PC-9 (cell line): ENCODE data around the gene TMEM53. TPM values are rescaled to one million over a fixed set of nuclear protein-coding genes. Genes with fewer than 3 reads are reported as not detected.

ENCODE experiments used
- BruUV-seq: library from RNA; stranded (reverse); fragments of 400-500 nt; replicated peaks from 2 replicates; lab custom pipeline; 2021; lab: Mats Ljungman, UMichigan
- CTCF ChIA-PET: fragments of 300-600 bp; sonication (Branson Sonifier 250); formaldehyde crosslinking; loops from one replicate; lab custom pipeline; 2022; ENCODE audit warnings: antibody characterized with exemption; lab: Charles Lee
- POLR2A ChIA-PET: fragments of 300-600 bp; sonication (Branson Sonifier 250); formaldehyde crosslinking; loops from one replicate; lab custom pipeline; 2022; ENCODE audit warnings: antibody characterized with exemption; ENCODE audit not compliant: unreplicated experiment; lab: Charles Lee
- DNase-seq, 2 experiments: peaks; one replicate each; pipeline versions ENCODE4 v3.0.0 to v3.0.0-alpha.2; 2015 to 2022; ENCODE audit warnings: mixed read lengths in 1 of 2
- H2AFZ ChIP-seq: fragments of 200-600 bp; sonication (generic); 2 replicates; pipeline ENCODE4 v1.8.1; 2017; ENCODE audit warnings: antibody characterized with exemption
- H3F3A ChIP-seq: fragments of 200-600 bp; sonication (generic); 2 replicates; pipeline ENCODE4 v1.8.1; 2017; ENCODE audit warnings: antibody characterized with exemption, mild to moderate bottlenecking, low read depth; ENCODE audit not compliant: insufficient read depth
- H3K27ac ChIP-seq: fragments of 200-600 bp; sonication (generic); 2 replicates; pipeline ENCODE4 v1.6.1; 2016; ENCODE audit warnings: mixed run types
- H3K27me3 ChIP-seq: fragments of 200-600 bp; sonication (generic); 2 replicates; pipeline ENCODE4 v1.6.1; 2016; ENCODE audit warnings: low read depth, mixed run types; ENCODE audit not compliant: insufficient read depth
- H3K36me3 ChIP-seq: fragments of 200-600 bp; sonication (generic); 2 replicates; pipeline ENCODE4 v1.6.1; 2016; ENCODE audit warnings: low read depth, mixed run types
- H3K4me1 ChIP-seq: fragments of 200-600 bp; sonication (generic); replicated peaks from 2 replicates; pipeline ENCODE4 v1.6.1; 2016; ENCODE audit warnings: mixed run types; ENCODE audit not compliant: insufficient read depth
- H3K4me2 ChIP-seq: fragments of 200-600 bp; sonication (generic); 2 replicates; pipeline ENCODE4 v1.6.1; 2017; ENCODE audit warnings: mixed run types
- H3K4me3 ChIP-seq: fragments of 200-600 bp; sonication (generic); 2 replicates; pipeline ENCODE4 v1.6.1; 2016; ENCODE audit warnings: mixed run types
- H3K79me2 ChIP-seq: fragments of 200-600 bp; sonication (generic); 2 replicates; pipeline ENCODE4 v1.6.1; 2017; ENCODE audit warnings: low read depth, mixed run types
- H3K9me2 ChIP-seq: fragments of 200-600 bp; sonication (generic); 2 replicates; pipeline ENCODE4 v1.8.1; 2017; ENCODE audit warnings: mild to moderate bottlenecking; ENCODE audit not compliant: insufficient read depth
- H3K9me3 ChIP-seq: fragments of 200-600 bp; sonication (generic); 2 replicates; pipeline ENCODE4 v1.8.1; 2016; ENCODE audit warnings: low read depth; ENCODE audit not compliant: insufficient read depth
- H4K20me1 ChIP-seq: fragments of 200-600 bp; sonication (generic); 2 replicates; pipeline ENCODE4 v1.8.1; 2017; ENCODE audit not compliant: insufficient read depth
- EZH2 ChIP-seq: fragments of 200-600 bp; sonication (generic); IDR thresholded peaks from 2 replicates; pipeline ENCODE4 v1.8.0; 2017; ENCODE audit warnings: antibody characterized with exemption, low read depth
- intact Hi-C: fragments of 100-400 bp; cut with micrococcal nuclease; formaldehyde crosslinking; loops from one replicate; pipeline ENCODE4 v1.10.0; 2022; ENCODE audit not compliant: unreplicated experiment
- total RNA-seq: library from RNA; stranded (reverse); gene quantifications from 2 replicates; pipeline ENCODE4 v1.2.3, GENCODE V29; 2021
- TF ChIP-seq, protein P1 (sequence below): fragments of 200-600 bp; sonication (generic); conservative IDR thresholded peaks from 2 replicates; pipeline ENCODE4 v1.6.1; 2017; ENCODE audit warnings: mixed run types, antibody characterized with exemption, mild to moderate bottlenecking, moderate library complexity

The TMEM53 gene
- total RNA-seq, 1 experiment from 2014 or later, result 36.1 TPM

DNA sequence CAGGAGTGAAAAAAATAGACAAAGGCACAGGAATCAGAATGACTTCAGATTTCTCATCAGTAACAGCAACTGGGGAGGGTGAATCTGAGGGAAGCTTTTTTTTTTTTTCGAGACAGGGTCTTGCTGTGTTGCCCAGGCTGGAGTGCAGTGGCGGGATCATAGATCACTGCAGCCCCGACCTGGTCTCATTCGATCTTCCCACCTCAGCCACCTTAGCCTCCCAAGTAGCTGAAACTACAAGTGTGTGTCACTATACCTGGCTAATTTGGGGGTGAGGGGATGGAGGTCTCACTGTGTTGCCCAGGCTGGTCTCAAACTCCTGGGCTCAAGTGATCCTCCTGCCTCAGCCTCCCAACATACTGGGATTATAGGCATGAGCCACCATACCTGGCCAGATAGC lies 10.9 kb upstream of the TMEM53 start:
- POLR2A ChIA-PET, result no interaction called here
- no peak for TF ChIP-seq EZH2
- TF ChIP-seq, protein P1, sequence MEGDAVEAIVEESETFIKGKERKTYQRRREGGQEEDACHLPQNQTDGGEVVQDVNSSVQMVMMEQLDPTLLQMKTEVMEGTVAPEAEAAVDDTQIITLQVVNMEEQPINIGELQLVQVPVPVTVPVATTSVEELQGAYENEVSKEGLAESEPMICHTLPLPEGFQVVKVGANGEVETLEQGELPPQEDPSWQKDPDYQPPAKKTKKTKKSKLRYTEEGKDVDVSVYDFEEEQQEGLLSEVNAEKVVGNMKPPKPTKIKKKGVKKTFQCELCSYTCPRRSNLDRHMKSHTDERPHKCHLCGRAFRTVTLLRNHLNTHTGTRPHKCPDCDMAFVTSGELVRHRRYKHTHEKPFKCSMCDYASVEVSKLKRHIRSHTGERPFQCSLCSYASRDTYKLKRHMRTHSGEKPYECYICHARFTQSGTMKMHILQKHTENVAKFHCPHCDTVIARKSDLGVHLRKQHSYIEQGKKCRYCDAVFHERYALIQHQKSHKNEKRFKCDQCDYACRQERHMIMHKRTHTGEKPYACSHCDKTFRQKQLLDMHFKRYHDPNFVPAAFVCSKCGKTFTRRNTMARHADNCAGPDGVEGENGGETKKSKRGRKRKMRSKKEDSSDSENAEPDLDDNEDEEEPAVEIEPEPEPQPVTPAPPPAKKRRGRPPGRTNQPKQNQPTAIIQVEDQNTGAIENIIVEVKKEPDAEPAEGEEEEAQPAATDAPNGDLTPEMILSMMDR, result no peak

DNA sequence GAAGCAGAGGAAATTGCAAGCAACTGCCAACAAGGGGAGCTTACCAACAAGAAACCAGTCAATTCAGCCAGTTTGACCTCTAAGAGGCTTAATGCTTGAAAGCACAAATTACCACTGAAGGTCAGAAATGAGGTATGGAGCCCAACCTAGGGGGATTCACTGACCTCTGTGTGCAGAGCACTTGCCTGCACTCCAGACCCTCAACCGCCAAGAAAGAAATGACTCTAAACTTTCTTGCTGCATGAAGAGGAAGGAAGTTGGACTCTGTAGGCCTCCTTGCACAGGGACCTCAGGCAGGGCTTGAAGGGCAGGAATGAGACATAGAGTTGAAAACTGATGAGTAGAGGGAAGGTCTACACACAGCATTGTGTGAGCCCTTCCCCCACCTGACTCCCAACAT lies 10.2 kb upstream of the TMEM53 start:
- Histone ChIP-seq H3K79me2 (no peaks in the 10 kb centered on the region), H3K4me3 (no peak overlapping the region), H3K27me3 (no peaks in the 10 kb centered on the region), H3K9me2 (no peaks in the 10 kb centered on the region), H3K4me1 (peaks cover 6% of the 10 kb centered on the region; the same call in 1 of the 2 replicates), H4K20me1 (no peaks in the 10 kb centered on the region), H3K4me2 (no peak overlapping the region), H2AFZ (no peak overlapping the region), H3F3A (peaks cover 6% of the 10 kb centered on the region; the same call in 1 of the 2 replicates), H3K27ac (no peak overlapping the region), H3K9me3 (no peaks in the 10 kb centered on the region), H3K36me3 (no peaks in the 10 kb centered on the region)
- no peak for DNase-seq
- intact Hi-C loops, result no loop called here
- TF ChIP-seq, protein P1, result no peak
- no peak for TF ChIP-seq EZH2
- no TSS peak for BruUV-seq
- ChIA-PET CTCF (interaction anchor here (0.6 kb wide), 1 partner anchor 122 kb away, joined by 4 read pairs; no protein-coding TSS in a partner anchor), POLR2A (interaction anchor here (0.7 kb wide), 1 partner anchor 43 kb away, joined by 9 read pairs; no protein-coding TSS in a partner anchor)

More for the DNA sequence above, 10.9 kb upstream of the TMEM53 start:
- DNase-seq, result no peak
- no peak overlapping the region for H3K27ac ChIP-seq
- H3K27me3 ChIP-seq, result no peaks in the 10 kb centered on the region
- no peaks in the 10 kb centered on the region for H4K20me1 ChIP-seq
- BruUV-seq, result no TSS peak
- no peaks in the 10 kb centered on the region for H3K36me3 ChIP-seq
- no peak overlapping the region for H3K4me3 ChIP-seq
- H2AFZ ChIP-seq, result no peak overlapping the region
- CTCF ChIA-PET, result interaction anchor here (0.6 kb wide), 2 partner anchors 111 to 123 kb away, joined by 4 to 5 read pairs; no protein-coding TSS in a partner anchor
- intact Hi-C loops, result no loop called here
- H3K4me2 ChIP-seq, result no peak overlapping the region
- no peaks in the 10 kb centered on the region for H3K9me3 ChIP-seq
- H3K79me2 ChIP-seq, result no peaks in the 10 kb centered on the region
- H3K9me2 ChIP-seq, result no peaks in the 10 kb centered on the region
- peaks cover 6% of the 10 kb centered on the region; the same call in 1 of the 2 replicates for H3F3A ChIP-seq
- H3K4me1 ChIP-seq, result peaks cover 6% of the 10 kb centered on the region; the same call in 1 of the 2 replicates

DNA sequence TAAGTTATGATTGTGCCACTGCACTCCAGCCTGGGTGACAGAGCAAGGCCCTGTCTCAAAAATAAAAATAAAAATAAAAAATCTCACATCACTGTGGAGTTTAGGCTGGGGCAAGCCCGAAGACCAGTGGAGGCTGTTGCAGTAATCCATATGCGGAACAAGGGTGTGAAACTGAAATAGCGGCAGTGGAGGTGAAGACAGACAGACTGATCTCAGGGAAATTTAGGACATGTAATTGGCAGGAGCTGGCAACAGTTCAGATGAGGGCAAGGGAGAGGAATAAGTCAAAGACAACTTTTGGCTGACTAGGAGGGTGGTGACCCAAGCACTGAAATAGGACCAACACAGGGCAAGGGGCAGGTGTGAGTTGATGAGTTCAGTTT lies 8.6 kb upstream of the TMEM53 start:
- H3K79me2 ChIP-seq, result no peaks in the 10 kb centered on the region
- peaks cover 1% of the 10 kb centered on the region for H3K4me1 ChIP-seq
- H3K9me3 ChIP-seq, result no peaks in the 10 kb centered on the region
- no peaks in the 10 kb centered on the region for H3K9me2 ChIP-seq
- POLR2A ChIA-PET, result no interaction called here
- intact Hi-C loops, result no loop called here
- BruUV-seq, result no TSS peak
- peaks cover under 1% of the 10 kb centered on the region; the same call in 1 of the 2 replicates for H3F3A ChIP-seq
- no peak overlapping the region for H3K4me2 ChIP-seq
- H3K36me3 ChIP-seq, result no peaks in the 10 kb centered on the region
- TF ChIP-seq, protein P1, result no peak
- no peak for TF ChIP-seq EZH2
- no peak for DNase-seq
- no peak overlapping the region for H2AFZ ChIP-seq
- CTCF ChIA-PET, result no interaction called here
- no peaks in the 10 kb centered on the region for H3K27me3 ChIP-seq
- no peak overlapping the region for H3K4me3 ChIP-seq
- no peaks in the 10 kb centered on the region for H4K20me1 ChIP-seq
- no peak overlapping the region for H3K27ac ChIP-seq
